ENCODE data around the gene PCBD1. TPM values are rescaled to one million over a fixed set of nuclear protein-coding genes. Genes with fewer than 3 reads are reported as not detected.

The PCBD1 gene
- total RNA-seq, 1 donor from 2014 or later, result 45.8 TPM

- ATAC-seq, result no peak
These were observed 28.9 kb upstream of the PCBD1 start for GRCh38 chr10:70917226-70917625.

- no peak for ATAC-seq
These were observed 27.9 kb upstream of the PCBD1 start for GRCh38 chr10:70916241-70916640.

- no peak for ATAC-seq
These were observed 27.4 kb upstream of the PCBD1 start for GRCh38 chr10:70915806-70916205.

- ATAC-seq, result no peak
These were observed 26.8 kb upstream of the PCBD1 start for GRCh38 chr10:70915206-70915605.

GRCh38 chr10:70914316-70914864, 26.0 kb upstream of the PCBD1 start:
- no peak for ATAC-seq

- no peak for ATAC-seq
These were observed 25.5 kb upstream of the PCBD1 start for GRCh38 chr10:70913893-70914240.

GRCh38 chr10:70913191-70913892, 25.0 kb upstream of the PCBD1 start:
- ATAC-seq, result no peak

- no peak for ATAC-seq
These were observed 24.2 kb upstream of the PCBD1 start for GRCh38 chr10:70912556-70912955.

- ATAC-seq, result no peak
These were observed 23.0 kb upstream of the PCBD1 start for GRCh38 chr10:70911386-70911785.

- no peak for ATAC-seq
These were observed 22.3 kb upstream of the PCBD1 start for GRCh38 chr10:70910486-70911341.

GRCh38 chr10:70909326-70909935, 21.1 kb upstream of the PCBD1 start:
- ATAC-seq, result no peak

- ATAC-seq, result no peak
These were observed 20.3 kb upstream of the PCBD1 start for GRCh38 chr10:70908406-70909296.

GRCh38 chr10:70907637-70908405, 19.5 kb upstream of the PCBD1 start:
- ATAC-seq, result no peak

- ATAC-seq, result no peak
These were observed 18.7 kb upstream of the PCBD1 start for GRCh38 chr10:70906953-70907636.

- no peak for ATAC-seq
These were observed 17.8 kb upstream of the PCBD1 start for GRCh38 chr10:70906031-70906783.

GRCh38 chr10:70905071-70906021, 17.0 kb upstream of the PCBD1 start:
- no peak for ATAC-seq

GRCh38 chr10:70903262-70903921, 15.0 kb upstream of the PCBD1 start:
- ATAC-seq, result peak; percentile 56

GRCh38 chr10:70902661-70903261, 14.4 kb upstream of the PCBD1 start:
- ATAC-seq, result peak; percentile 5
